Cardiac fibroblast (primary cell): ENCODE results near the gene KRTAP12-4.
"Not testable (repeated sequence)": the region's sequence is repeated elsewhere in the genome, so short reads cannot be mapped to it uniquely, and the experiment has no call there.

ENCODE experiments used
- DNase-seq, 2 donors: peaks; one replicate each; pipeline versions ENCODE4 v3.0.0 to v3.0.0-alpha.2; 2010; ENCODE audit warnings: low read depth in 2 of 2
- H3K4me3 ChIP-seq, 2 donors: replicated peaks in 1 of 2; 1 replicate in 1 of 2; 2 replicates in 1 of 2; pipeline ENCODE4 v1.5.1; 2011; ENCODE audit warnings: low read depth in 2 of 2, low read length in 2 of 2, mild to moderate bottlenecking in 2 of 2, moderate library complexity in 1 of 2
- TF ChIP-seq, protein P1 (sequence below): IDR thresholded peaks from one replicate; pipeline ENCODE4 v1.5.1; 2011; ENCODE audit warnings: low read depth, mild to moderate bottlenecking, low read length, inconsistent platforms

KRTAP12-4 gene

DNA sequence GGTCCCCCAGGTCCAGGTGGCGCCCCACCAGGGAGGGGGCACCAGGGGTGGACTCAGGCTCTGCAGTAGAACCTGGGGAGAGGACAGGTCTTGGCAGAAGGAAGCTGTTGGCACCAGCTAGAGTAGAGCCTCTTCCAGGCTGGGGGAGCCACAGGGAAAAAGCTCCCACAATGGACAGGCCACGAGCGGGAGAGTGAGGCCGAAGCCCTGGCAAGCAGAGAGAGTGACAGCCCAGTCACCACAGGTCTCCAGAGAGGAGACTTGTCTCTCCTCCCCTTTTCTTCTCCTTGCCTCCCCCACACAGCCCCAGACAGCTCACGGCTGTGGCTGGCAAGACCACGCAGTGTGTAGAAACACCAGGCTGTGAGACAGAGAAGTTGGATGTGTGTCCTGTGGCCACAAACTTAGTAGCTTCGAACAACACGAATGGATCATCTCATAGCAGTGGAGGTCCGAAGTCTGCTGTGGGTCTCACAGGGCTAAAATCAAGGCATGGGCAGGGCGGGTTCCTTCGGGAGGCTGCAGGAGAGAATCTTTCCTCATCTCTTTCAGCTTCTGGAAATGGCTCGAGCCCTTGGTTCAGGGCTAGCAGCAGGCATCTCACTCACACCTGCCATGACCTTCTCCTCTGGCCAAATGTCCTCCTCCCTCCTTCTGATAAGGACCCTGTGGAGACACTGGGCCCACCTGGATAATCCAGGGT lies 3.3 kb downstream of the KRTAP12-4 start:
- no peak for DNase-seq
- H3K4me3 ChIP-seq: no peak overlapping the region
- TF ChIP-seq, protein P1, sequence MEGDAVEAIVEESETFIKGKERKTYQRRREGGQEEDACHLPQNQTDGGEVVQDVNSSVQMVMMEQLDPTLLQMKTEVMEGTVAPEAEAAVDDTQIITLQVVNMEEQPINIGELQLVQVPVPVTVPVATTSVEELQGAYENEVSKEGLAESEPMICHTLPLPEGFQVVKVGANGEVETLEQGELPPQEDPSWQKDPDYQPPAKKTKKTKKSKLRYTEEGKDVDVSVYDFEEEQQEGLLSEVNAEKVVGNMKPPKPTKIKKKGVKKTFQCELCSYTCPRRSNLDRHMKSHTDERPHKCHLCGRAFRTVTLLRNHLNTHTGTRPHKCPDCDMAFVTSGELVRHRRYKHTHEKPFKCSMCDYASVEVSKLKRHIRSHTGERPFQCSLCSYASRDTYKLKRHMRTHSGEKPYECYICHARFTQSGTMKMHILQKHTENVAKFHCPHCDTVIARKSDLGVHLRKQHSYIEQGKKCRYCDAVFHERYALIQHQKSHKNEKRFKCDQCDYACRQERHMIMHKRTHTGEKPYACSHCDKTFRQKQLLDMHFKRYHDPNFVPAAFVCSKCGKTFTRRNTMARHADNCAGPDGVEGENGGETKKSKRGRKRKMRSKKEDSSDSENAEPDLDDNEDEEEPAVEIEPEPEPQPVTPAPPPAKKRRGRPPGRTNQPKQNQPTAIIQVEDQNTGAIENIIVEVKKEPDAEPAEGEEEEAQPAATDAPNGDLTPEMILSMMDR: no peak

DNA sequence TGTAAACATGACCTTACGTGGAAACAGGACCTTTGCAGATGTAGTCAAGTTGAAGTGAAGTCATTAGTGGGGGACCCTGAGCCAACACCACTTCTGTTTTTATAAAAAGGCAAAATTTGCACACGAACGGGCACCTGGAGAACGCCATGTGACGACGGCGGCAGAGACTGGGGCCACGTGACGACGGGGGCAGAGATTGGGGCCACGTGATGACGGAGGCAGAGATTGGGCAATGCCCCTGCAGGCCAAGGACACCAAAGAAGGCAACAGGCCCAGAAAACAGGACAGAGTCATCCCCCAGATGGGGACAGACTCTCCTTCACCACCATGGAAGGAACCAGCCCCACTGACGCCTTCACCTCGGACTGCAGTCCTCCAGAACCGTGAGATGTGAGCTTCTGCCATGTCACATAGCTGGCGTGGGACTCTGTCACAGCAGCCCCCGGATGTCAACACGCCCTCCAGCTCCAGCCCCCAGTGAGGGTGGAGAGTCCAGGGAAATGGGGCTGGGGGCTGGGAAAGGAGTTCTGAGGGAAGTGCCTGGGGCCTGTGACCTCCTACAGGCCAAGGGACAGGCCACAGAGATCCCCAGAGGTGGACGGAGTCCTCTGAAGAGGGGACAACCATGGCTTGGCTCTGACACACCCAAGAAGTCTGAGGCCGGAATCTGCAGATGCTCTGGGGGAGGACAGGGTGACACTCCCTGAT lies 4.0 kb downstream of the KRTAP12-4 start:
- DNase-seq: no peak
- H3K4me3 ChIP-seq: no peak overlapping the region
- TF ChIP-seq, protein P1: no peak

DNA sequence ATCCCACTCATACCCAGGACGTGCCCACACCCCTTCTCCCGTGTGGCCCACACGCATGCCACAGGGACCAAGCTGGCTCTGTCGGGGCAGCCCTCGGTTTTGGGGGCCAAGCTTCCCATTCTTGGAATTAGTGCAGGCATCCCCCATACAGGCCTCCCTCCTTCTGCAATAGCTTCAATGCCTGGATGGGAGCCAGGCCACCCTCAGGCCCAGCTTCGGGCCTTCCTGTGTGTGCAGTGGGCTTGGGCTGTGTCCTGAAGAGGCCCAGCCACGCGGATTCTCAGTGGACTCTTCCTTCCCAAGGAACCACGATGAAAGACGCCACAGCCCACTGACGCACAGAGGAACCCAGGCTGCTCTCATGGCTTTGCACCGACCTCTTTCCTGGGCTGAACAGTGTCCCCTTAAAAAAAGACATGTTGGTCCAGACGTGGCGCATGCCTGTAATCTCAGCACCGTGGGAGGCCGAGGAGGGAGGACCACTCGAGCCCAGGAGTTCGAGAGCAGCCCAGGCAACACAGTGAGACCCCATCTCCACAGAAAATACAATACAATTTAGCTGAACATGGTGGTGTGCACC lies 4.8 kb downstream of the KRTAP12-4 start:
- H3K4me3 ChIP-seq: no peak overlapping the region
- TF ChIP-seq, protein P1: no peak
- no peak for DNase-seq

DNA sequence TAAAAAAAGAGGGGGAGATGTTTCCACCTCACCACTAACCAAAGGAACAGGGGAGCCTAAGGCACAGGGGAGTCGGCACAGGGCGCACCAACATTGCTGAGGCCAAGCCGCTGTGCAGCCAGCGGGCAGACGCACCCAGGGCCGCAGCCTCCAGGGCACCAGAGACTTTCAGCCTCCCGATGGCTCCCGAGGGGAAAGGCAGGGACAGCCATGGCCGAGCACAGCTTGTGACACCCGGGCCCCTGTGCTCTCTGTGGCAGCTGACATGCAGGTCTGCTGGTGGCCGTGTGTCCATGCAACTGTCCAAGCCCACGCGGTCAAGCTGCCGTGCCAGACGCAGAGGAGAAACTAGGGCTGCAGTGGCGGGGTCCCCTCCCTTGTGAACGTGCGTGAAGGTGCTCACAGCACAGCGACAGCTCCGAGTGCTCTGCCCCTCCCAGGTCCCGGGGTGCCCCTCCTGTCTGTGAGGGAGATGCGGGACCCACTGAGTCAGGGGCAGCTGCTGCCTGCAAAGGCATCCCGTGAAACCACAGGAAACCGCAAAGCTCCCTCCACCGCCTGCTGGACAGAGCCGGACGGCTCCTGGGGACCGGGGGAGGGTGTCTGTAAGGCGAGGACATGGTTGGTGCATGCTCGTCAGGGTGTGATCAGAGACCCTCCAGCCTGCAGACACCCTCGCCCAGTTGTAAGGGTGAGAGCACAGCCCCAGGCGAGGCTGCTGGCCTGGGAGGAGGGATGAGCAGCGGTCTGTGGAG lies 5.7 kb downstream of the KRTAP12-4 start:
- TF ChIP-seq, protein P1: no peak
- no peak overlapping the region for H3K4me3 ChIP-seq
- no peak for DNase-seq

DNA sequence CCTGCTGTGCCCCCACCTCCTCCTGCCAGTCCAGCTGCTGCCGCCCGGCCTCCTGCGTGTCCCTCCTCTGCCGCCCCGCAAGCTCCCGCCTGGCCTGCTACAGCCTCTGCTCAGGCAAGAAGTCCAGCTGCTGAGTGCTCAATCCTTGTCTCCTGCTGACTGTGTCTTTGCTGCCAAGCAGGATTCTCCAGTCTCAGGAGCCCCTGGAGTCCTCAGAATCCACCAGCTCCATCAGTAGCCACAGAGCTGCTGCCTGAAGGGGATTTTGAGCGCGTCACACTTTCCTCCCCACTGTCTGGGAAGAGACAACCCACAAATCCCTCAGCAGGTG lies 7.3 kb downstream of the KRTAP12-4 start:
- TF ChIP-seq, protein P1: no peak
- no peak for DNase-seq
- no peak overlapping the region for H3K4me3 ChIP-seq

DNA sequence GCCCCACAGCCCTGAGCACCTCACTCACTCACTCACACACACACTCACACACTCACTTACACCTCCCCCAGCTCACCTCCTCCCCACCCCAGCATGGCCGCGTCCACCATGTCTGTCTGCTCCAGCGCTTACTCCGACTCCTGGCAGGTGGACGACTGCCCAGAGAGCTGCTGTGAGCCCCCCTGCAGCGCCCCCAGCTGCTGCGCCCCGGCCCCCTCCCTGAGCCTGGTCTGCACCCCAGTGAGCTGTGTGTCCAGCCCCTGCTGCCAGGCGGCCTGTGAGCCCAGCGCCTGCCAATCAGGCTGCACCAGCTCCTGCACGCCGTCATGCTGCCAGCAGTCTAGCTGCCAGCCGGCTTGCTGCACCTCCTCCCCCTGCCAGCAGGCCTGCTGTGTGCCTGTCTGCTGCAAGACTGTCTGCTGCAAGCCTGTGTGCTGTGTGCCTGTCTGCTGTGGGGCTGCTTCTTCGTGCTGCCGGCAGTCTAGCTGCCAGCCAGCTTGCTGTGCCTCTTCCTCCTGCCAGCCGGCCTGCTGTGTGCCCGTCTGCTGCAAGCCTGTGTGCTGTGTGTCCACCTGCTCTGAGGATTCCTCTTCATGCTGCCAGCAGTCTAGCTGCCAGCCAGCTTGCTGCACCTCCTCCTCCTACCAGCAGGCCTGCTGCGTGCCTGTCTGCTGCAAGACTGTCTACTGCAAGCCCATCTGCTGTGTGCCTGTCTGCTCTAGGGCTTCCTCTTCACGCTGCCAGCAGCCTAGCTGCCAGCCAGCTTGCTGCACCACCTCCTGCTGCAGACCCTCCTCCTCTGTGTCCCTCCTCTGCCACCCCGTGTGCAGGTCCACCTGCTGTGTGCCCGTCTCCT lies 7.9 kb downstream of the KRTAP12-4 start, which contains the start of gene KRTAP10-11:
Gene KRTAP10-11, plus strand, starts transcription at position 49 of the 856 bp plus-strand sequence. Its CDS starts 45 bp downstream, at position 94.
- H3K4me3 ChIP-seq, DNase-seq: not testable (repeated sequence)
